H1 (cell line): ENCODE data around the gene TSPAN8.

Experiments used
- CHD7 ChIP-seq: fragments of 300-600 bp; sonication (generic); IDR thresholded peaks from 2 replicates; pipeline ENCODE4 v1.7.1; 2012; ENCODE audit warnings: low read length, moderate library complexity, mild to moderate bottlenecking, inconsistent platforms; ENCODE audit not compliant: insufficient replicate concordance
- CTCF ChIP-seq, 3 experiments: IDR thresholded peaks; 1 replicate in 2 of 3; 2 replicates in 1 of 3; pipeline versions ENCODE4 v1.5.1 to v1.6.1; 2011; ENCODE audit warnings: low read length in 3 of 3, mild to moderate bottlenecking in 3 of 3, inconsistent platforms in 2 of 3, low read depth in 1 of 3, moderate library complexity in 1 of 3; ENCODE audit not compliant: insufficient read depth in 1 of 3; ENCODE audit errors: control extremely low read depth in 1 of 3
- GABPA ChIP-seq: IDR thresholded peaks from 2 replicates; pipeline ENCODE4 v1.6.1; 2011; ENCODE audit warnings: mild to moderate bottlenecking, low read length, moderate library complexity, borderline replicate concordance; ENCODE audit not compliant: insufficient read depth
- GTF2F1 ChIP-seq: IDR thresholded peaks from 2 replicates; pipeline ENCODE4 v1.6.1; 2012; ENCODE audit warnings: low read depth, low read length, improper control_type of control experiment, borderline replicate concordance
- MAX ChIP-seq: IDR thresholded peaks from 2 replicates; pipeline ENCODE4 v1.6.1; 2012; ENCODE audit warnings: inconsistent platforms
- PHF8 ChIP-seq: fragments of 200-600 bp; sonication (generic); conservative IDR thresholded peaks from 2 replicates; pipeline ENCODE4 v1.7.1; 2012; ENCODE audit warnings: low read depth, mild to moderate bottlenecking, inconsistent platforms, low read length, moderate library complexity
- POLR2A ChIP-seq, 2 experiments: IDR thresholded peaks; 1 replicate in 1 of 2; 2 replicates in 1 of 2; pipeline ENCODE4 v1.6.1; 2011; ENCODE audit warnings: low read depth in 2 of 2, low read length in 2 of 2, mild to moderate bottlenecking in 2 of 2; ENCODE audit errors: control extremely low read depth in 1 of 2
- RAD21 ChIP-seq, 2 experiments: IDR thresholded peaks in 1 of 2; conservative IDR thresholded peaks in 1 of 2; 2 replicates each; pipeline ENCODE4 v1.6.1; 2011; ENCODE audit warnings: low read depth in 2 of 2, low read length in 2 of 2, improper control_type of control experiment in 1 of 2, inconsistent platforms in 1 of 2, mild to moderate bottlenecking in 1 of 2, moderate library complexity in 1 of 2
- RXRA ChIP-seq: IDR thresholded peaks from 2 replicates; pipeline ENCODE4 v1.6.1; 2011; ENCODE audit warnings: low read depth, mild to moderate bottlenecking, low read length, moderate library complexity; ENCODE audit not compliant: insufficient read depth
- SP1 ChIP-seq: IDR thresholded peaks from 2 replicates; pipeline ENCODE4 v1.6.1; 2011; ENCODE audit warnings: low read depth, low read length
- SP2 ChIP-seq: IDR thresholded peaks from 2 replicates; pipeline ENCODE4 v1.6.1; 2012; ENCODE audit warnings: mild to moderate bottlenecking, low read length, inconsistent platforms
- TAF7 ChIP-seq: optimal IDR thresholded peaks from 2 replicates; pipeline ENCODE3; 2011; ENCODE audit warnings: low read depth, mild to moderate bottlenecking, inconsistent platforms, low read length, moderate library complexity, borderline replicate concordance
- YY1 ChIP-seq: IDR thresholded peaks from 2 replicates; pipeline ENCODE4 v1.6.1; 2011; ENCODE audit warnings: low read depth, mild to moderate bottlenecking, low read length
- ZNF274 ChIP-seq: IDR thresholded peaks from 2 replicates; pipeline ENCODE4 v1.7.0; 2012; ENCODE audit warnings: low read length, borderline replicate concordance; ENCODE audit errors: extremely low read depth

GRCh38 chr12:71178162-71178561 is 20.4 kb upstream of the TSPAN8 start:
- TF ChIP-seq CTCF (IDR thresholded peaks at IDR 0.05; ENCODE audit: control extremely low read depth in 1 of 3, insufficient read depth in 1 of 3, low read depth in 1 of 3, low read length in 3 of 3) (no peak), GABPA (no peak), TAF7 (no peak), SP2 (no peak), YY1 (no peak), ZNF274 (no peak), SP1 (no peak), POLR2A (IDR thresholded peaks at IDR 0.05; ENCODE audit: control extremely low read depth in 1 of 2, low read depth in 2 of 2, low read length in 2 of 2) (no peak), RXRA (no peak), RAD21 (IDR thresholded peaks at IDR 0.05 in 1 of 2, conservative IDR thresholded peaks at IDR 0.05 in 1 of 2; ENCODE audit: low read depth in 2 of 2, low read length in 2 of 2) (no peak), GTF2F1 (no peak), MAX (no peak), CHD7 (no peak), PHF8 (no peak)
